Activated CD4-positive, alpha-beta T cell treated with anti-CD3 and anti-CD28 coated beads, Interleukin-2, amount 10 ng/mL, durations not matched to agents 24 days and 14 days (primary cell): ENCODE measurements around the gene TRMT112. TPM values are rescaled to one million over a fixed set of nuclear protein-coding genes. Genes with fewer than 3 reads are reported as not detected.
A peak's percentile ranks its signal among the peaks of the same experiment; 100 is the strongest.
"Not testable (repeated sequence)": the region's sequence is repeated elsewhere in the genome, so short reads cannot be mapped to it uniquely, and the experiment has no call there.

Experiments
- DNase-seq: peaks from one replicate; pipeline ENCODE4 v3.0.0; 2022
- H3K27ac Mint-ChIP-seq: one replicate; pipeline ENCODE4 v1.8.0; 2022; ENCODE audit warnings: mild to moderate bottlenecking, mixed read lengths
- H3K27me3 Mint-ChIP-seq: one replicate; pipeline ENCODE4 v1.8.0; 2022; ENCODE audit warnings: mixed read lengths
- H3K36me3 Mint-ChIP-seq: one replicate; pipeline ENCODE4 v1.8.0; 2022; ENCODE audit warnings: low read depth, mild to moderate bottlenecking, mixed read lengths
- H3K4me1 Mint-ChIP-seq: one replicate; pipeline ENCODE4 v1.8.0; 2021; ENCODE audit warnings: mixed read lengths
- H3K4me3 Mint-ChIP-seq: one replicate; pipeline ENCODE4 v1.8.0; 2022; ENCODE audit warnings: mild to moderate bottlenecking, moderate library complexity, mixed read lengths
- H3K9me3 Mint-ChIP-seq: one replicate; pipeline ENCODE4 v1.8.0; 2021; ENCODE audit warnings: mixed read lengths
- intact Hi-C: fragments of 100-400 bp; cut with micrococcal nuclease; formaldehyde crosslinking; loops from one replicate; pipeline ENCODE4 v1.15.1; 2023
- total RNA-seq: library from RNA; stranded (reverse); gene quantifications from 2 replicates; pipeline ENCODE4 v1.2.3, GENCODE V29; 2022

TRMT112 gene
- total RNA-seq, 1 donor from 2014 or later: 319 TPM

DNA sequence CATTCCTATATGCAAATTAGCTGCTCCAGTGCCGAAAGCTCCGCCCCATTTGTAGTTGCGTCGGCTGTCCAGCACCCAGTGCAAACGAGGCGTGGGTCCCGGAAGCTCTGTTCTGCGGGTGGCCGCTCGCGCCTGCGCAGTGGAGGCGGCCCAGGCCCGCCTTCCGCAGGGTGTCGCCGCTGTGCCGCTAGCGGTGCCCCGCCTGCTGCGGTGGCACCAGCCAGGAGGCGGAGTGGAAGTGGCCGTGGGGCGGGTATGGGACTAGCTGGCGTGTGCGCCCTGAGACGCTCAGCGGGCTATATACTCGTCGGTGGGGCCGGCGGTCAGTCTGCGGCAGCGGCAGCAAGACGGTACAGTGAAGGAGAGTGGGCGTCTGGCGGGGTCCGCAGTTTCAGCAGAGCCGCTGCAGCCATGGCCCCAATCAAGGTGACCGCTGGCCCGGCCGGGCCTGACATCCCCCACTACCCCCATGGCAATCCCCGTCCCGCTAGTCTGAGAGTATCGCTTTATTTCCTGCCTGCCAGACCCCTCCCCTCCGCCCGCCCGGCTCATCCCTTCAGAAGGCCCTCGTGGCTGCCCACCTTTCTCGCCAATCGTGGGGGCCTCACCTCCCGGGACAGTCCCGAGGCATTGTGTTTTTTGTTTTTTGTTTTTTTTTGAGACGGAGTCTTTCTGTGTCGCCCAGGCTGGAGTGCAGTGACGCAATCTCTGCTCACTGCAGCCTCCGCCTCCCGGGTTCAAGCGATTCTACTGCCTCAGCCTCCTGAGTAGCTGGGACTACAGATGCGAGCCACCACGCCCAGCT, 804 bp upstream of the TRMT112 start, which contains the start of gene PRDX5:
PRDX5 (plus strand) TSS at position 161 of the 805 bp plus-strand sequence; CDS start at position 256, 95 bp downstream.
- Mint-ChIP-seq H3K27me3 (no peaks in the 10 kb centered on the region), H3K4me1 (peaks cover 31% of the 10 kb centered on the region), H3K9me3 (no peaks in the 10 kb centered on the region), H3K4me3 (peak within 1 kb of the TSS; percentile 92), H3K36me3 (peaks cover 42% of the 10 kb centered on the region), H3K27ac (peak within 1 kb of the TSS; percentile 97)
- intact Hi-C loops: loop anchor here (1.0 kb wide), 6 partner anchors 13 to 49 kb away; partner anchors contain the start of genes CCDC88B, ESRRA and GPR137
- peak; percentile 99 for DNase-seq

- Mint-ChIP-seq H3K27ac (peak overlapping the region; percentile 97), H3K4me1 (peaks cover 38% of the 10 kb centered on the region), H3K36me3 (peaks cover 49% of the 10 kb centered on the region), H3K9me3 (no peaks in the 10 kb centered on the region), H3K27me3 (no peaks in the 10 kb centered on the region), H3K4me3 (peak overlapping the region; percentile 92)
- intact Hi-C loops: loop anchor here (1.0 kb wide), 4 partner anchors 11 to 47 kb away; partner anchors contain the start of genes CCDC88B and ESRRA
- peak; percentile 80 for DNase-seq
Measured at GRCh38 chr11:64316672-64317324, 561 bp downstream of the TRMT112 start.

DNA sequence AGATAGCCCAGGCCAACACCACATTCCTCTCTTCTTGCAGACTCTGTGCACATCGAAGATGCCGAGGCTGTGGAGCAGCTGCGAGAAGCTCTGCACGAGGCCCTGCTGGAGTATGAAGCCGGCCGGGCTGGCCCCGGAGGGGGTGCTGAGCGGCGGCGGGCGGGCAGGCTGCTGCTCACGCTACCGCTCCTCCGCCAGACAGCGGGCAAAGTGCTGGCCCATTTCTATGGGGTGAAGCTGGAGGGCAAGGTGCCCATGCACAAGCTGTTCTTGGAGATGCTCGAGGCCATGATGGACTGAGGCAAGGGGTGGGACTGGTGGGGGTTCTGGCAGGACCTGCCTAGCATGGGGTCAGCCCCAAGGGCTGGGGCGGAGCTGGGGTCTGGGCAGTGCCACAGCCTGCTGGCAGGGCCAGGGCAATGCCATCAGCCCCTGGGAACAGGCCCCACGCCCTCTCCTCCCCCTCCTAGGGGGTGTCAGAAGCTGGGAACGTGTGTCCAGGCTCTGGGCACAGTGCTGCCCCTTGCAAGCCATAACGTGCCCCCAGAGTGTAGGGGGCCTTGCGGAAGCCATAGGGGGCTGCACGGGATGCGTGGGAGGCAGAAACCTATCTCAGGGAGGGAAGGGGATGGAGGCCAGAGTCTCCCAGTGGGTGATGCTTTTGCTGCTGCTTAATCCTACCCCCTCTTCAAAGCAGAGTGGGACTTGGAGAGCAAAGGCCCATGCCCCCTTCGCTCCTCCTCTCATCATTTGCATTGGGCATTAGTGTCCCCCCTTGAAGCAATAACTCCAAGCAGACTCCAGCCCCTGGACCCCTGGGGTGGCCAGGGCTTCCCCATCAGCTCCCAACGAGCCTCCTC, 1.5 kb downstream of the TRMT112 start:
- H3K4me1 Mint-ChIP-seq: peaks cover 35% of the 10 kb centered on the region
- H3K9me3 Mint-ChIP-seq, H3K27me3 Mint-ChIP-seq, intact Hi-C loops, DNase-seq: not testable (repeated sequence)
- H3K27ac Mint-ChIP-seq: peak overlapping the region; percentile 97
- H3K4me3 Mint-ChIP-seq: peak overlapping the region; percentile 92
- H3K36me3 Mint-ChIP-seq: peaks cover 42% of the 10 kb centered on the region

DNA sequence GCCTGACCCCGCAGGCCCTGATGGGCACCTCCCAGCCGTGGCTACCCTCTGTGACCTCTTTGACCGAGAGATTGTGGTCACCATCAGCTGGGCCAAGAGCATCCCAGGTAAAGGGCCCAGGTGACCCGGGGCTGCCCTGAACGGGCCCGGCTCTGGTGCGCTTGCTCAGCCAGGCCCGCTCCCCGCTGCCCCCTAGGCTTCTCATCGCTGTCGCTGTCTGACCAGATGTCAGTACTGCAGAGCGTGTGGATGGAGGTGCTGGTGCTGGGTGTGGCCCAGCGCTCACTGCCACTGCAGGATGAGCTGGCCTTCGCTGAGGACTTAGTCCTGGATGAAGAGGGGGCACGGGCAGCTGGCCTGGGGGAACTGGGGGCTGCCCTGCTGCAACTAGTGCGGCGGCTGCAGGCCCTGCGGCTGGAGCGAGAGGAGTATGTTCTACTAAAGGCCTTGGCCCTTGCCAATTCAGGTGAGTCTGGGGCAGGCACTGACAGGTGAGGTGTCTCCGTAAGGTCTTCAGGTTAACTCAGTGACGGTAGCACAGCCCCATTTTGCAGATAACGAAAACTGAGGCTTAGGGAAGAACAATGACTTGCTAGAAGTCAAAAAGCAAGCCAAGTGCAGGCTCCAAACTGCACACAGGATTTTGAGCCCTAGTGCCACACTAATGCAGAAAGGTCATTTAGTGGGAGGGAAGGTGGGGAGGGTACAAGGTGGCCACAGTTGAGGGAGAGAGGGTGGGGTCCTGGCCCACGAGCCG, 2.4 kb downstream of the TRMT112 start:
- Mint-ChIP-seq H3K36me3 (peaks cover 41% of the 10 kb centered on the region), H3K27ac (peak overlapping the region; percentile 11)

GRCh38 chr11:64314146-64314804, 3.1 kb downstream of the TRMT112 start:
- H3K4me1 Mint-ChIP-seq: peaks cover 27% of the 10 kb centered on the region
- H3K9me3 Mint-ChIP-seq: no peaks in the 10 kb centered on the region
- no peak for DNase-seq
- no peak overlapping the region for H3K4me3 Mint-ChIP-seq
- intact Hi-C loops: no loop called here
- no peak overlapping the region for H3K27ac Mint-ChIP-seq
- H3K36me3 Mint-ChIP-seq: peaks cover 43% of the 10 kb centered on the region
- H3K27me3 Mint-ChIP-seq: no peaks in the 10 kb centered on the region

More for the DNA sequence above, 2.4 kb downstream of the TRMT112 start:
- no peak for DNase-seq
- intact Hi-C loops: no loop called here
- Mint-ChIP-seq H3K27me3 (no peaks in the 10 kb centered on the region), H3K4me1 (peaks cover 32% of the 10 kb centered on the region), H3K9me3 (no peaks in the 10 kb centered on the region), H3K4me3 (peak overlapping the region; percentile 15)

- Mint-ChIP-seq H3K9me3 (no peaks in the 10 kb centered on the region), H3K4me1 (peaks cover 22% of the 10 kb centered on the region), H3K4me3 (no peak overlapping the region), H3K27ac (no peak overlapping the region), H3K36me3 (peaks cover 43% of the 10 kb centered on the region), H3K27me3 (no peaks in the 10 kb centered on the region)
- intact Hi-C loops: no loop called here
- no peak for DNase-seq
Measured at GRCh38 chr11:64313491-64314145, 3.7 kb downstream of the TRMT112 start.

- H3K4me3 Mint-ChIP-seq: no peak overlapping the region
- no peaks in the 10 kb centered on the region for H3K27me3 Mint-ChIP-seq
- peak overlapping the region; percentile 63 for H3K27ac Mint-ChIP-seq
- H3K9me3 Mint-ChIP-seq: no peaks in the 10 kb centered on the region
- H3K4me1 Mint-ChIP-seq: peaks cover 22% of the 10 kb centered on the region
- intact Hi-C loops: no loop called here
- DNase-seq: no peak
- H3K36me3 Mint-ChIP-seq: peaks cover 43% of the 10 kb centered on the region
Measured at GRCh38 chr11:64312947-64313346, 4.4 kb downstream of the TRMT112 start.

DNA sequence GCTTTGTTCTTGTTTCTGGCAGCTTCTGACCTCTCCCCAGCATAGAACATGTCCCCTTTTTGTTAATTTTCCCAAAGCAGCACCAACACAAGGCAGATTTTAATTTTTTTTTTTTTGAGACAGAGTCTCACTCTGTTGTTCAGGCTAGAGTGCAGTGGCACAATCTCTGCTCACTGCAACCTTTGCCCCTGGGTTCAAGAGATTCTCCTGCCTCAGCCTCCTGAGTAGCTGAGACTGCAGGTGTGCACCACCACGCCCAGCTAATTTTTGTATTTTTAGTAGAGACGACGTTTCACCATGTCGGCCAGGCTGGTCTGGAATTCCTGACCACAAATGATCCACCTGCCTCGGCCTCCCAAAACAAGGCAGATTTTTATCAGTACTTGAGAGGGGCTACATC, 9.6 kb downstream of the TRMT112 start:
- Mint-ChIP-seq H3K27ac (peak overlapping the region; percentile 9), H3K4me1 (peaks cover 27% of the 10 kb centered on the region), H3K4me3 (peak overlapping the region; percentile 94), H3K36me3 (peaks cover 28% of the 10 kb centered on the region)
- intact Hi-C loops: loop anchor here (5.0 to 10.0 kb wide), 3 partner anchors 120 to 470 kb away; partner anchors contain the start of genes COX8A, SF1 and STIP1
- not testable (repeated sequence) for DNase-seq, H3K9me3 Mint-ChIP-seq, H3K27me3 Mint-ChIP-seq

DNA sequence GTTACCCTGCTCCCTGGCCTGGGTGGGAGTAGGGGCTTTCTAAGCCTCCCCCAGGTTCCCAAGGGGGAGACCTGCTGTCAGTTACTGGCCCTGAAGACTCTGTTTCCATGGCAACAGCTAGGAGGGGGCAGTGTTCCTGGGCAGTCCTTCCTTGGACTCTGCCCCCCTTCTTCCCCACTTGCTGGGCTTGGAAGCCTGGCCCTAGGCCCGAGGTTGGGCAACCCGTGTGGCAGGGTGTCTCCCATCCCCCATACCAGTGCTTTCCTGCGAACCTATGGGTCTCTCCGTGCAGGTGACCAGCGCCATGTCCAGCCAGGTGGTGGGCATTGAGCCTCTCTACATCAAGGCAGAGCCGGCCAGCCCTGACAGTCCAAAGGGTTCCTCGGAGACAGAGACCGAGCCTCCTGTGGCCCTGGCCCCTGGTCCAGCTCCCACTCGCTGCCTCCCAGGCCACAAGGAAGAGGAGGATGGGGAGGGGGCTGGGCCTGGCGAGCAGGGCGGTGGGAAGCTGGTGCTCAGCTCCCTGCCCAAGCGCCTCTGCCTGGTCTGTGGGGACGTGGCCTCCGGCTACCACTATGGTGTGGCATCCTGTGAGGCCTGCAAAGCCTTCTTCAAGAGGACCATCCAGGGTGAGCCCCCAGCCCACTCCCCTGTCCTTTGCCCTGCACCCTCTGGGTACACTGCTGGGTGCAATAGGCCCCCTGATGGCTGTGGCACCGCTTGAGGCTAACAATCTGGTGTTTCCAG, 10.3 kb downstream of the TRMT112 start:
- intact Hi-C loops: loop anchor here (5.0 to 10.0 kb wide), 3 partner anchors 120 to 470 kb away; partner anchors contain the start of genes COX8A, SF1 and STIP1
- peaks cover 21% of the 10 kb centered on the region for H3K36me3 Mint-ChIP-seq
- peak overlapping the region; percentile 88 for H3K27ac Mint-ChIP-seq

DNA sequence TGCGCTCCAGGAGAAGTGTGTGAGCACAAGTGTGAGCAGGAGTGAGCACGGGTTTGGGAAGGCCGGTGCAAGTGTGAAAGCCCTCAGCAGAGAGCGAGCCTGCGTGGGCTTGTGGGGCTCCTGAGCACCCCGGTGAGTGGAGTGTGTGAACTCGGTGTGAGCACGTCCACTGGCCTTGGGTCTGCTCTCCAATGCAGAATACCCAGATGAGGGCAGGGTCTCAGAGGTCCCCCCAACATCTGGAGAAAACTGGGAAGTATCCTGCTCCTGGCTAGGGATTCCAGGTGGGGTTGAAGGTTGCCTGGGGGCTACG, 10.8 kb downstream of the TRMT112 start:
- Mint-ChIP-seq H3K4me1 (peaks cover 23% of the 10 kb centered on the region), H3K27ac (peak overlapping the region; percentile 88), H3K36me3 (peaks cover 21% of the 10 kb centered on the region), H3K9me3 (no peaks in the 10 kb centered on the region), H3K27me3 (peaks cover 2% of the 10 kb centered on the region), H3K4me3 (peak overlapping the region; percentile 94)
- DNase-seq: no peak
- intact Hi-C loops: loop anchor here (5.0 to 10.0 kb wide), 3 partner anchors 119 to 471 kb away; partner anchors contain the start of genes COX8A, SF1 and STIP1

More for the DNA sequence above, 10.3 kb downstream of the TRMT112 start:
- Mint-ChIP-seq H3K4me3 (peak overlapping the region; percentile 94), H3K4me1 (peaks cover 23% of the 10 kb centered on the region), H3K9me3 (no peaks in the 10 kb centered on the region), H3K27me3 (no peaks in the 10 kb centered on the region)
- no peak for DNase-seq

- peaks cover 5% of the 10 kb centered on the region for H3K27me3 Mint-ChIP-seq
- H3K4me3 Mint-ChIP-seq: peak overlapping the region; percentile 94
- peaks cover 19% of the 10 kb centered on the region for H3K36me3 Mint-ChIP-seq
- H3K27ac Mint-ChIP-seq: peak overlapping the region; percentile 88
- H3K9me3 Mint-ChIP-seq: no peaks in the 10 kb centered on the region
- DNase-seq: peak; percentile 92
- peaks cover 22% of the 10 kb centered on the region for H3K4me1 Mint-ChIP-seq
- intact Hi-C loops: loop anchor here (1.0 to 10.0 kb wide), 9 partner anchors 11 to 471 kb away; partner anchors contain the start of genes CCDC88B, COX8A, FERMT3 and NUDT22
Measured at GRCh38 chr11:64305691-64306562, 11.4 kb downstream of the TRMT112 start.
